Large intestine (tissue), 3 donors: ENCODE measurements around the gene GGT6. TPM values are rescaled to one million over a fixed set of nuclear protein-coding genes. Genes with fewer than 3 reads are reported as not detected.
A peak's percentile ranks its signal among the peaks of the same experiment; 100 is the strongest.

Experiments used
- DNase-seq, 2 donors: peaks; one replicate each; pipeline versions ENCODE4 v3.0.0 to v3.0.0-alpha.2; 2013
- H3K27ac ChIP-seq: one replicate; pipeline ENCODE4 v1.5.1; 2013; ENCODE audit warnings: low read length
- H3K27me3 ChIP-seq: 2 replicates; pipeline ENCODE4 v1.6.1; 2013; ENCODE audit warnings: low read length; ENCODE audit not compliant: control insufficient read depth, insufficient read depth
- H3K36me3 ChIP-seq: 2 replicates; pipeline ENCODE4 v1.6.1; 2013; ENCODE audit warnings: low read length; ENCODE audit not compliant: control insufficient read depth, insufficient read depth
- H3K4me1 ChIP-seq: one replicate; pipeline ENCODE4 v1.6.1; 2013; ENCODE audit warnings: low read length; ENCODE audit not compliant: control insufficient read depth, insufficient read depth
- H3K4me3 ChIP-seq: one replicate; pipeline ENCODE4 v1.5.1; 2013; ENCODE audit warnings: low read length
- H3K9me3 ChIP-seq: one replicate; pipeline ENCODE4 v1.6.1; 2013; ENCODE audit warnings: mild to moderate bottlenecking, low read depth, low read length, moderate library complexity; ENCODE audit not compliant: control insufficient read depth
- WGBS: methylation state at CpG from one replicate; pipeline ENCODE4 v1.1.5; 2013; ENCODE audit warnings: low lambda C conversion rate; ENCODE audit not compliant: insufficient coverage; 5-methylcytosine and 5-hydroxymethylcytosine counted together
- polyA plus RNA-seq: library from polyadenylated mRNA; unstranded; fragments of 120-200 nt; gene quantifications from one replicate; pipeline ENCODE4 v1.2.1, GENCODE V29; 2013

GGT6 gene
- polyA plus RNA-seq, 1 donor, result 2.7 TPM

DNA sequence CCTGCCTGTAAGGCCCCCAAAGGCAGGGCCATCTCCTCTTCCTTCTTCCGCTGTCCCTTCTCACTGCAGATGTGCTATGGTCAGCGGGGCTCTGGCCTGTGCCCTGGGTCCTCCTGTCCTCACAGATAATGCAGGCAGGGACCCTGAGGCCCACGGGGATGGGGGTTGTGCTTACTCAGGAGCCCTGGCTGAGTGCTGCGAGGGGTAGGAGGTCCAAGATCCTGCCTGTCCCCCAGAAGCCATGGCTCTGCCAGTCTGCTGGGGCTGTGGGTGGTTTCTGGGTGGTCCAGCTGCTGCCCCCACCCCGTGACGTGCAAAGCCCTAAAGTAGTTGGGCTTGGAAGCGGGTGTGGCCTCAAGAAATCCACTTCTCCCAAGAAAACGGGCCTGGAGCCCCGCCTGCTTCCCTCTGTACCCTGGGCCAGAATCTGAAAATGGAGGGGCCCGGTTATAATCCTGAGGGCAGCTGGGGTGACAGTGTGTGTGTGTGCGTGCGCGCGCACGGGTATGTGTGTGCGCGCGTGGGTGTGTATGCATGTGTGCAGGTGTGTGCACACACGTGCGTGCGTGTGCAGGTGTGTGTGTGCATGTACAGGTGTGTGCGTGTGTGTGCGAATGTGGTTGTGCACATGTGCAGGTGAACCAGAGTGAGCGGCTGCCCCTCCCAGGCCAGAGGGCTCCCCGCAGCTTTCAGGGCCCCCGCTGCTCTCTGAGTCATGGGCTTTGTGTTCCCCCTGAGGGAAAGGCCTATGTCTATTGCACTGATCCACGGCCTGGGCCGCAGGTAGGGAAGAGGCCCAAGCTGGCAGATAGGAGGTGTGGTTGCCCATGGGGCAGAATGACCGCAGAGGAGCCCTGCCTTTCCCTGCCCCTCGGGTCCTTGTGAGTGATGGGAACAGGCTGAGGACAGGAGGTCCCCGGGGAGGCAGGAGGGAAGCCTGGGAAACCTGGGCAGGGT is 47.9 kb downstream of the GGT6 start:
- Histone ChIP-seq H3K9me3 (peaks cover 3% of the 10 kb centered on the region), H3K4me1 (peaks cover 8% of the 10 kb centered on the region), H3K4me3 (no peak overlapping the region), H3K36me3 (no peaks in the 10 kb centered on the region), H3K27me3 (no peaks in the 10 kb centered on the region), H3K27ac (no peak overlapping the region)
- no CpG with 5 or more reads among the region's 31 CpGs for WGBS
- DNase-seq, result no peak

DNA sequence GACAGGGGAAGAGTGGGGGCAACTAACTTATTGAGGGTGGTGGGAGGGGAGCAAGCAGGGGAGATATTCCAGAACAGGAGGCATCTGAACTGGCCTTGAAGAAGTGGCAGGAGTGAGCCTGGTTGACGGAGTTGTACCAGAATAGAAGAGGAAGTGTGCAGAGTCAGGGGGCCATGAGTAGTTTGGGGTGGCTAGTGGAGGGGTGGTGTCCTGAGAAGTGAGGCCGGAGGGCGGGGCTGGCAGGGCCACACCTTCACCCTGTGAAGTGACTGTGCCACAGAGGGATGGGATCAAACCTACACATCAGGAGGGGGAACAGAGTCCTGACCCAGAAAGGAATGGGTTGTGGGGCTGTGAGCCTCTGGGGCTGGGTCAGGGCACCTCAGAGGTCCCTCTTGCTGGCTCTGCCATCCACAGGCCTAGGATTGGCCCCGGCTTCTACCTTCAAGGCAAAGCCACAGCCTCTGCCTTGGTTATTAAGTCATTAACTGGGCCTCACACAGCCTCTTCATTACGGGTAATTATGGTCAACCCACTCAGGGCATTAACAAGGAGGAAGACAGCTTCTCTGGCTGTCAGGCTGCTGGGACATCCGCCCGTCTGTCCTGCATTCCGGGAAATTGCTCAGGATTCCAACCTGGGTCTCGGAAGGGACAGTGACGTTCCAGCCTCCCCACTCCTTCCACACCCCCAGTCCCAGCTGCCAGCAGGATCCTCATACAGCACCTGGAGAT is 49.0 kb downstream of the GGT6 start:
- H3K27ac ChIP-seq, result no peak overlapping the region
- WGBS, result no CpG with 5 or more reads among the region's 10 CpGs

DNA sequence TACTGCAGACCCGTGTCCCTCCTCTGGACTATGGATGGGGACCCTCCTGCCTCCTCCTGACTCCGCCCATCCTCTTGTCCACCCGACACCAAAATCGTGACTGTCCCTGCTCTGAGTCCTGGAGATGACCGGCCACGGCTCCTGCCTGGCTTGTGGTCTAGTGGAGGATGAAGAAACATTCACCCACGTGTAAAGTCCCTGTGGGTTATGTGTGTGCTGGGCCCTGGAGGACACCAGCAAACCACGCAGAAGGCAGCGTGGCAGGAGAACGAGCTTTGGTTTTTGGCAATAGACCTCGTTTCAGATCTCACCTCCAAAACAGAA is 49.8 kb downstream of the GGT6 start:
- Histone ChIP-seq H3K36me3 (no peaks in the 10 kb centered on the region), H3K9me3 (peaks cover 3% of the 10 kb centered on the region), H3K4me1 (peaks cover 13% of the 10 kb centered on the region), H3K27me3 (no peaks in the 10 kb centered on the region), H3K4me3 (no peak overlapping the region), H3K27ac (no peak overlapping the region)
- no peak for DNase-seq
- WGBS, result no CpG with 5 or more reads among the region's 11 CpGs

More for the DNA sequence above, 49.0 kb downstream of the GGT6 start:
- H3K36me3 ChIP-seq, result no peaks in the 10 kb centered on the region
- H3K4me1 ChIP-seq, result peaks cover 10% of the 10 kb centered on the region
- DNase-seq, result no peak
- no peaks in the 10 kb centered on the region for H3K27me3 ChIP-seq
- no peak overlapping the region for H3K4me3 ChIP-seq
- H3K9me3 ChIP-seq, result peaks cover 3% of the 10 kb centered on the region

DNA sequence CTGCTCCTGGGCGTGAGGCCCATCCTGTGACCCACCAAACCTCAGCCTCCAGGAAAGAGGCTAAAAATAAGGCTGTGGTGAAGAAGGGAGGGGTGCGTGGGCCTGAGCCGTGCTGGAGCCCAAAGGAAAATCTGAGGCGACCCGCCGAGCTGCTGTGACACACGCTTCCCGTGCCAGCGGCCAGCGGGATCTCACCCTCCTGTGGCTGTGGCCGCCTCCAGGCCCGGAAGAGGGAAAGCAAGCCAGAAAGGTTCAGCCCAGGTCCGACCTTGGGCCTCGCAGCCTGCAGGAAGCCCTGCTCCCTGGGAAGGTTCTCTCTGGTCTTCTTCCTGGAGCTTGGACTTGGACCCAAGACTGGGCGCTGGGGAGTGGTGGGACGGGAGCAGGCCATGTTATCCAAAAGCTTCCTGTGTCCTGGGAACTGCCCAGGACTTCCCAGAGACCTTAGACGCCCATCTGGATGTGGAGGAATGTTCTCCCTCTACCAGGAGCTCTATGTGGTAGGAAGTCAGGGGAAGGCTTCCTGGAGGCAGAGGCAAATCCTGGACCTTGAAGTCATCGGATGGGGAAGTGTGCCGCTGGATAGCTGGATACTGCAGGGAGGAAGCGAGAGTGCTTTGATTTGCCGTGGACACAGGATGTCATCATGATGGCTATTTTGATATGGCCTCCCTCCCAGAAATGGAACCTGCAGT is 50.3 kb downstream of the GGT6 start:
- H3K4me1 ChIP-seq, result peaks cover 13% of the 10 kb centered on the region
- DNase-seq, result no peak
- WGBS, result no CpG with 5 or more reads among the region's 21 CpGs
- no peak overlapping the region for H3K27ac ChIP-seq
- H3K27me3 ChIP-seq, result no peaks in the 10 kb centered on the region
- H3K36me3 ChIP-seq, result no peaks in the 10 kb centered on the region
- peaks cover 3% of the 10 kb centered on the region for H3K9me3 ChIP-seq
- no peak overlapping the region for H3K4me3 ChIP-seq

DNA sequence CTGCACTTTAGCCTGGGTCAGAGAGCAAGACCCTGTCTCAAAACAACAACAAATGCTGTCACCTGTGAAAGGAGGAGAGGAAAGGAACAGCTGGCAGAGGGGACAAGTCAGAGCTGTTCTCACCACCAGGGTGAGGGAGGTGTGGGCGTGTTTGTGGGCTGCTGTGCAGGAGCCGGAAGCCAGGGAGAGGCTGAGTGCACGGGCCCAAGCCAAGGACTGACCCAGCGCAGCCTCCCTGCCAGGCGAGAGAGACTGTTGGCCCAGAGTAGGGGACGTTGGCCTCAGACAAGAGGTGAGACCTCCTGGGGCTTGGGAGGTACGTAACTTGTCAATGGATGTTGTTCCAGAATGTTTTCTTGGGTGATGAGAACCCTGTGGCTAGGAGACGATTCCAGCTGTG is 51.0 kb downstream of the GGT6 start:
- Histone ChIP-seq H3K27me3 (no peaks in the 10 kb centered on the region), H3K4me3 (no peak overlapping the region), H3K9me3 (peaks cover 3% of the 10 kb centered on the region), H3K27ac (no peak overlapping the region), H3K4me1 (peaks cover 13% of the 10 kb centered on the region), H3K36me3 (no peaks in the 10 kb centered on the region)
- no CpG with 5 or more reads among the region's 8 CpGs for WGBS
- no peak for DNase-seq

DNA sequence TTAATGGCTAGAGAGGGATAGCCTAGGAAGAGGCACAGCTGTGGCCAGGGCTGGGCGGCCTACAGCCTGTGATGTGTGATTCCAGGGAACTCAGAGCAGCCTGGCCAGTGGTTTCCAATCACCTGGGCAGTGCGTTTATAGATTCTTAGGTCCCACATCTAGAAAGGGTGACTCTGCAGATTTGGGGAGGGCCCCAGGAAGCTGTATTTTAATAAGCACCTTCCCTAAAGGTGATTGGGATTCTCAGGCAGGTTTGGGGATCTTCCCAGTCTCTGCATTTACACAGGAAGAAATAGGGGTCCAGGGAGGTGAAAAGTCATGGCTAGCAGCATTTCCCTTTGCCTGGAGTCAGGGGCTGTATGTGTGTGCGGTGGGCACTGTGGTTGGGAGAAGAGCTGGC is 52.2 kb downstream of the GGT6 start:
- Histone ChIP-seq H3K4me1 (peaks cover 5% of the 10 kb centered on the region), H3K36me3 (no peaks in the 10 kb centered on the region), H3K27me3 (no peaks in the 10 kb centered on the region), H3K27ac (no peak overlapping the region), H3K4me3 (no peak overlapping the region), H3K9me3 (peaks cover 3% of the 10 kb centered on the region)
- no CpG with 5 or more reads among the region's 3 CpGs for WGBS
- no peak for DNase-seq

DNA sequence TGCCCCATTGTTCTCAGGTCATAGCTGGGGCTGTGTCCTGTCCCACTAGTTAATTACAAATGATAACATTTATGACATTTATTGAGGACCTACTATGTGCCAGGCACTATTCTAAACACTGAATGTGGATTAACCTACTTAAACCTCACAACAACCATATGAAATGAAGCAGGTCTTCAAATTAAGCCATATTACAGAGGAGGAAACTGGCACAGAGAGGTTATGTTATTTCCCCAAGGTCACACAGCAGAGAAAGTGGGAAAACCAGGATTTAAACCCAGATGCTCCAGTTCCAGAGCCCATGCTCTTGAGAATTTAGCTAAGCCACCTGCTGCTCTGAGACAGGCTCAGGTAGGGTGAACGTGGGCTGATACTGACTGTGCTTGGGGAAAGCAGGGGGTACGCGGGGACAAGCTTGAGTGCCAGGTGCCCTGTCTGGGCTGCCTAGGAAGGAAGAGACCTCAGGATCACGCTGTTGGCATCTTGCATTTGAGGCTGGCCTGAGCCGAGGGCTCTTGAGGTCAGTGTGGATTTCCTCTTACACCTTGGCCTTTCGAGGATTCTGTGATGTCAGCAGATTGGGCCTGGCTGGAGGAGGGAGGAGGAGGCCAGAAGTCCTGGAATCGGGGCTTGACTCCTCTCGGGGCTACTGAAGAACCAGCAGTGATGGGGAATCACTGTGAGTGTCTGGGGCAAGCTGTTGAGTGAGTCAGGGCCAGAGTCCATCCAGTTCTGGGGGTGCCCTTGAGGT is 52.8 kb downstream of the GGT6 start:
- Histone ChIP-seq H3K4me3 (no peak overlapping the region), H3K27ac (no peak overlapping the region), H3K36me3 (no peaks in the 10 kb centered on the region), H3K9me3 (peaks cover 3% of the 10 kb centered on the region), H3K27me3 (no peaks in the 10 kb centered on the region), H3K4me1 (peaks cover 5% of the 10 kb centered on the region)
- WGBS, result no CpG with 5 or more reads among the region's 8 CpGs
- peak in 1 of 2 donors; percentile 31 for DNase-seq

Other genes with a start within 250 kb of the GGT6 start
- 45.7 TPM for gene UBE2G1, start 193.9 kb downstream of the GGT6 start, polyA plus RNA-seq
- 9.2 TPM for gene SPNS3, start 126.6 kb downstream of the GGT6 start, polyA plus RNA-seq
- gene SPNS2, start 61.7 kb downstream of the GGT6 start, polyA plus RNA-seq, result 13.3 TPM
- gene MYBBP1A, start 5.2 kb downstream of the GGT6 start, polyA plus RNA-seq, result 46.0 TPM
- gene SMTNL2, start 24.0 kb upstream of the GGT6 start, polyA plus RNA-seq, result 10.1 TPM
- gene ALOX15, start 81.1 kb upstream of the GGT6 start, polyA plus RNA-seq, result 2.2 TPM
- gene PELP1, start 143.6 kb upstream of the GGT6 start, polyA plus RNA-seq, result 50.9 TPM
- 96.7 TPM for gene ARRB2, start 150.1 kb upstream of the GGT6 start, polyA plus RNA-seq
- gene MED11, start 170.9 kb upstream of the GGT6 start, polyA plus RNA-seq, result 33.0 TPM
- gene ZMYND15, start 179.3 kb upstream of the GGT6 start, polyA plus RNA-seq, result 5.1 TPM
- 62.1 TPM for gene CXCL16, start 179.4 kb upstream of the GGT6 start, polyA plus RNA-seq
- 44.0 TPM for gene TM4SF5, start 211.3 kb upstream of the GGT6 start, polyA plus RNA-seq
- gene VMO1, start 225.8 kb upstream of the GGT6 start, polyA plus RNA-seq, result 2.1 TPM
- gene GLTPD2, start 228.4 kb upstream of the GGT6 start, polyA plus RNA-seq, result 34.4 TPM
- gene PSMB6, start 235.6 kb upstream of the GGT6 start, polyA plus RNA-seq, result 97.1 TPM
- 21.8 TPM for gene PLD2, start 246.6 kb upstream of the GGT6 start, polyA plus RNA-seq